ENCODE data around the gene VPS39. TPM values are rescaled to one million over a fixed set of nuclear protein-coding genes. Genes with fewer than 3 reads are reported as not detected.

The VPS39 gene
- polyA plus RNA-seq (2011; rRNA removed) (54.7 and 79.5 TPM in 2 replicates), polyA minus RNA-seq (2011; rRNA and poly(A)+ RNA removed) (41.1 and 42.4 TPM in 2 replicates)

- Histone ChIP-seq H3K36me3 (ENCODE audit: control insufficient read depth, insufficient read depth, low read length) (peaks cover 1% of the 10 kb centered on the region), H3K4me3 (ENCODE audit: low read depth, low read length) (peak within 1 kb of the TSS; percentile 76), H3K27me3 (ENCODE audit: control insufficient read depth, insufficient read depth, low read length) (no peaks in the 10 kb centered on the region)
- no peak for TF ChIP-seq CTCF (IDR thresholded peaks at IDR 0.05; ENCODE audit: insufficient read depth, low read depth, low read length)
- POLR2A ChIA-PET = interaction anchor here (0.6 to 1.3 kb wide), 4 partner anchors 8 to 1263 kb away, joined by 3 to 10 read pairs (median 6); partner anchors contain the start of genes GANC and TMEM87A
- DNase-seq (ENCODE audit: low read depth) = peak; percentile 52
- CTCF ChIA-PET = interaction anchor here (1.5 to 1.7 kb wide), 2 partner anchors 177 to 264 kb away, joined by 4 read pairs; no protein-coding TSS in a partner anchor
These were observed at the start of gene VPS39 for GRCh38 chr15:42207674-42208579. Gene VPS39, minus strand, starts transcription at chr15:42208304. Its CDS starts 151 bp downstream, at chr15:42208153.

- POLR2A ChIA-PET = no interaction called here
These were observed 45.2 kb upstream of the VPS39 start for GRCh38 chr15:42253300-42253699.

GRCh38 chr15:42240823-42241222 is 32.7 kb upstream of the VPS39 start:
- Histone ChIP-seq H3K27me3 (ENCODE audit: control insufficient read depth, insufficient read depth, low read length) (no peaks in the 10 kb centered on the region), H3K36me3 (ENCODE audit: control insufficient read depth, insufficient read depth, low read length) (peaks cover 4% of the 10 kb centered on the region; the same call in 1 of the 2 replicates), H3K4me3 (ENCODE audit: low read depth, low read length) (no peak overlapping the region)
- ChIA-PET CTCF (no interaction called here), POLR2A (no interaction called here)
- no peak for DNase-seq (ENCODE audit: low read depth)
- no peak for TF ChIP-seq CTCF (IDR thresholded peaks at IDR 0.05; ENCODE audit: insufficient read depth, low read depth, low read length)

More at GRCh38 chr15:42253300-42253699, 45.2 kb upstream of the VPS39 start:
- H3K4me3 ChIP-seq (ENCODE audit: low read depth, low read length) = no peak overlapping the region
- DNase-seq (ENCODE audit: low read depth) = no peak
- peaks cover 8% of the 10 kb centered on the region for H3K36me3 ChIP-seq (ENCODE audit: control insufficient read depth, insufficient read depth, low read length)
- TF ChIP-seq CTCF (IDR thresholded peaks at IDR 0.05; ENCODE audit: insufficient read depth, low read depth, low read length) = no peak
- no peaks in the 10 kb centered on the region for H3K27me3 ChIP-seq (ENCODE audit: control insufficient read depth, insufficient read depth, low read length)
- CTCF ChIA-PET = interaction anchor here (0.6 kb wide), 1 partner anchor 29 kb away, joined by 3 read pairs; no protein-coding TSS in a partner anchor

GRCh38 chr15:42239528-42240182 is 31.6 kb upstream of the VPS39 start:
- ChIA-PET CTCF (no interaction called here), POLR2A (interaction anchor here (0.6 to 0.7 kb wide), 2 partner anchors 19 to 21 kb away, joined by 3 read pairs; no protein-coding TSS in a partner anchor)
- Histone ChIP-seq H3K4me3 (ENCODE audit: low read depth, low read length) (no peak overlapping the region), H3K36me3 (ENCODE audit: control insufficient read depth, insufficient read depth, low read length) (peaks cover 5% of the 10 kb centered on the region; the same call in 1 of the 2 replicates), H3K27me3 (ENCODE audit: control insufficient read depth, insufficient read depth, low read length) (no peaks in the 10 kb centered on the region)
- DNase-seq (ENCODE audit: low read depth) = no peak
- no peak for TF ChIP-seq CTCF (IDR thresholded peaks at IDR 0.05; ENCODE audit: insufficient read depth, low read depth, low read length)

GRCh38 chr15:42233107-42233506 is 25.0 kb upstream of the VPS39 start:
- Histone ChIP-seq H3K36me3 (ENCODE audit: control insufficient read depth, insufficient read depth, low read length) (peaks cover 9% of the 10 kb centered on the region), H3K4me3 (ENCODE audit: low read depth, low read length) (no peak overlapping the region), H3K27me3 (ENCODE audit: control insufficient read depth, insufficient read depth, low read length) (no peaks in the 10 kb centered on the region)
- TF ChIP-seq CTCF (IDR thresholded peaks at IDR 0.05; ENCODE audit: insufficient read depth, low read depth, low read length) = no peak
- DNase-seq (ENCODE audit: low read depth) = no peak
- CTCF ChIA-PET = no interaction called here
- POLR2A ChIA-PET = no interaction called here

Measured in BJ (cell line).